ENCODE measurements around the gene NTNG1. TPM values are rescaled to one million over a fixed set of nuclear protein-coding genes. Genes with fewer than 3 reads are reported as not detected.
"Not testable (repeated sequence)": the region's sequence is repeated elsewhere in the genome, so short reads cannot be mapped to it uniquely, and the experiment has no call there.

Gene NTNG1
- total RNA-seq, 1 donor from 2014 or later: 0.79 TPM

GRCh38 chr1:107158496-107158895 lies 17.7 kb downstream of the NTNG1 start:
- no peak overlapping the region for H3K27ac ChIP-seq
- no peaks in the 10 kb centered on the region for H3K27me3 ChIP-seq
- TF ChIP-seq CTCF (IDR thresholded peaks at IDR 0.05) (no peak), EZH2 (IDR thresholded peaks at IDR 0.05) (no peak), EZH2phosphoT487 (IDR thresholded peaks at IDR 0.05) (no peak)
- H3K4me1 ChIP-seq: no peaks in the 10 kb centered on the region
- H3K4me2 ChIP-seq: no peak overlapping the region
- Mint-ChIP-seq H3K4me3 (no peak overlapping the region), H3K36me3 (no peaks in the 10 kb centered on the region), H3K27me3 (ENCODE audit: insufficient read depth, low read depth) (no peaks in the 10 kb centered on the region), H3K27ac (no peak overlapping the region), H3K9me3 (no peaks in the 10 kb centered on the region), H3K4me1 (no peaks in the 10 kb centered on the region)
- no peaks in the 10 kb centered on the region for H4K20me1 ChIP-seq (ENCODE audit: low read depth)
- H3F3A ChIP-seq (ENCODE audit: low read depth): no peaks in the 10 kb centered on the region
- H3K9me3 ChIP-seq (ENCODE audit: low read depth): no peaks in the 10 kb centered on the region
- no peaks in the 10 kb centered on the region for H3K36me3 ChIP-seq
- DNase-seq (ENCODE audit: low spot score): no peak
- no peaks in the 10 kb centered on the region for H3K79me2 ChIP-seq (ENCODE audit: low read depth)
- H3K9ac ChIP-seq: no peak overlapping the region
- H3K4me3 ChIP-seq: no peak overlapping the region
- no peak overlapping the region for H2AFZ ChIP-seq (replicated peaks)

- TF ChIP-seq EZH2 (IDR thresholded peaks at IDR 0.05) (no peak), EZH2phosphoT487 (IDR thresholded peaks at IDR 0.05) (no peak), CTCF (IDR thresholded peaks at IDR 0.05) (no peak)
Measured at GRCh38 chr1:107158991-107159390, 18.2 kb downstream of the NTNG1 start.

GRCh38 chr1:107162745-107163144 lies 21.9 kb downstream of the NTNG1 start:
- no peak overlapping the region for H3K4me3 ChIP-seq
- no peak overlapping the region for H3K4me2 ChIP-seq
- H3K27ac ChIP-seq: no peak overlapping the region
- no peaks in the 10 kb centered on the region for H3F3A ChIP-seq (ENCODE audit: low read depth)
- H3K27ac Mint-ChIP-seq: no peak overlapping the region
- H4K20me1 ChIP-seq (ENCODE audit: low read depth): no peaks in the 10 kb centered on the region
- H3K27me3 Mint-ChIP-seq (ENCODE audit: insufficient read depth, low read depth): no peaks in the 10 kb centered on the region
- no peak for TF ChIP-seq CTCF (IDR thresholded peaks at IDR 0.05)
- TF ChIP-seq EZH2 (IDR thresholded peaks at IDR 0.05): no peak
- no peak for TF ChIP-seq EZH2phosphoT487 (IDR thresholded peaks at IDR 0.05)
- no peaks in the 10 kb centered on the region for H3K9me3 ChIP-seq (ENCODE audit: low read depth)
- no peaks in the 10 kb centered on the region for H3K36me3 Mint-ChIP-seq
- H3K27me3 ChIP-seq: no peaks in the 10 kb centered on the region
- H3K36me3 ChIP-seq: no peaks in the 10 kb centered on the region
- H3K4me1 ChIP-seq: no peaks in the 10 kb centered on the region
- peaks cover 4% of the 10 kb centered on the region for H3K9me3 Mint-ChIP-seq
- no peak for DNase-seq (ENCODE audit: low spot score)
- H3K9ac ChIP-seq: no peak overlapping the region
- no peak overlapping the region for H2AFZ ChIP-seq (replicated peaks)
- no peak overlapping the region for H3K4me3 Mint-ChIP-seq
- no peaks in the 10 kb centered on the region for H3K79me2 ChIP-seq (ENCODE audit: low read depth)
- H3K4me1 Mint-ChIP-seq: no peaks in the 10 kb centered on the region

More at GRCh38 chr1:107158991-107159390, 18.2 kb downstream of the NTNG1 start:
- Histone ChIP-seq H3K27me3 (no peaks in the 10 kb centered on the region), H3K4me3 (no peak overlapping the region), H3K79me2 (ENCODE audit: low read depth) (no peaks in the 10 kb centered on the region), H3K4me2 (no peak overlapping the region), H2AFZ (replicated peaks) (no peak overlapping the region), H3K4me1 (no peaks in the 10 kb centered on the region), H4K20me1 (ENCODE audit: low read depth) (no peaks in the 10 kb centered on the region), H3K9me3 (ENCODE audit: low read depth) (no peaks in the 10 kb centered on the region), H3F3A (ENCODE audit: low read depth) (no peaks in the 10 kb centered on the region), H3K9ac (no peak overlapping the region), H3K36me3 (no peaks in the 10 kb centered on the region), H3K27ac (no peak overlapping the region)
- Mint-ChIP-seq H3K4me1 (no peaks in the 10 kb centered on the region), H3K4me3 (no peak overlapping the region), H3K27me3 (ENCODE audit: insufficient read depth, low read depth) (no peaks in the 10 kb centered on the region), H3K27ac (no peak overlapping the region), H3K9me3 (peaks cover under 1% of the 10 kb centered on the region), H3K36me3 (no peaks in the 10 kb centered on the region)
- no peak for DNase-seq (ENCODE audit: low spot score)

- H3K9me3 ChIP-seq (ENCODE audit: low read depth); H3K79me2 ChIP-seq (ENCODE audit: low read depth); H3K4me3 ChIP-seq; H4K20me1 ChIP-seq (ENCODE audit: low read depth); H3K4me1 Mint-ChIP-seq; H3F3A ChIP-seq (ENCODE audit: low read depth); H3K27ac ChIP-seq; H3K4me2 ChIP-seq; H3K27me3 Mint-ChIP-seq (ENCODE audit: insufficient read depth, low read depth); H3K4me3 Mint-ChIP-seq; H3K36me3 Mint-ChIP-seq; DNase-seq (ENCODE audit: low spot score); H2AFZ ChIP-seq (replicated peaks); H3K36me3 ChIP-seq; H3K4me1 ChIP-seq; H3K9me3 Mint-ChIP-seq; H3K27me3 ChIP-seq; H3K27ac Mint-ChIP-seq; H3K9ac ChIP-seq: not testable (repeated sequence)
Measured at GRCh38 chr1:107164901-107165300, 24.1 kb downstream of the NTNG1 start.

All from neural progenitor cell (in vitro differentiated cells).